ENCODE data around the gene SPATA12.

The SPATA12 gene

DNA sequence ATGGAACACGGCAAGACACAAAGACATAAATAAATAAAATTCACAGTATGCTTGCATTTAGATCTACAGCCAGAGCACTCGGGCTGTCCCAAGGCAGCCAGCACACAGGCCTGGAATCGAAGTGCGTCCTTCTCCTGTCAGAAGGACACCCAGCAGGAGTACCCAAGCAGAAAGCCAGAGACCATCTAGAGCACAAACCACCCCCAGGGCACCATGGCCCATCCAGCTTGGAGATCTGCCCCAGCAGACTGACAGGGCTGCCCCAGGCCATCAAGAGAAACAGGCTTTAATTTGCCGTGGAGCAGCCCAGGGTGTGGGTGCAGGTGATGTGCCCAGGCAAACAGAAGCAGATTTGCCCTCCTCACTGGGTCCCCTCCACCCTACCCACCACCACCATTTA, 7.8 kb upstream of the SPATA12 start:
- no peak for DNase-seq (ENCODE audit: low spot score)

DNA sequence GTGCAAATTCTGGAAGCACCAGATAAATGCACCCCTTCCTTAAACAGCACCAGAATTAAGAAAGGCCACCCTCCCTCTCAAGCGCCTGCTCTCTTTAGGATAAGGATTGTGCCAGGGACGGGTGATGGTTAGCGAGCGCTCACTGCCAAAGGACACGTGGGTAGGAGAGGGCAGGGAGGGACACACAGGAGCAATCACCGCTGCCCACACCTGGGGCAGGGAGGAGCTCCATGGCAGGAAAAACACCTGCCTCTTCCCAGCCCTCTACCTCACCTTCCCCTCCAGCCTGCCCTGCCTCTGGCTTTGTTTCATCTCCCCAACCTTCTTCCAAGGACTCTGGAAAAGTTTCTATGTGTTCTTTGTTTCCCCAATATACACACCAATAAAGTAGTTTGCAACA, 7.3 kb upstream of the SPATA12 start:
- DNase-seq (ENCODE audit: low spot score) = no peak

DNA sequence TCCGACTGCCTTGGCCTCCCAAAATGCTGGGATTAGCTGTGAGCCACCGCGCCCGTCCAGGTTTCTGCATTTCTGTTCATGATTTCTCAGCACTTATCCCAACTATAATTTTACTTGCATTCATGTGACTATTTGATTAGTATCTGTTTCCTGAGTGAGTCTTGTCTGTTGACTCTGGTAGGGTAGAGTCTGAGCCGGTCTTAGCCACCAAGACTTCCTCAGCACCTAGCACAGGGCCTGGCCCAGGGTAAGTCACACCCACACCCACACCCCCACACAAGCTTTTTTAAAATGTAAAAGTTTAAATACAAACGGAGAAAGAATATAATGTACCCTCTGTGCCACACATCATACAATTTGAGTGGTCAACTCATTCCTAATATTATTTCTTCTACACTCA, 3.1 kb upstream of the SPATA12 start:
- no peak for DNase-seq (ENCODE audit: low spot score)

DNA sequence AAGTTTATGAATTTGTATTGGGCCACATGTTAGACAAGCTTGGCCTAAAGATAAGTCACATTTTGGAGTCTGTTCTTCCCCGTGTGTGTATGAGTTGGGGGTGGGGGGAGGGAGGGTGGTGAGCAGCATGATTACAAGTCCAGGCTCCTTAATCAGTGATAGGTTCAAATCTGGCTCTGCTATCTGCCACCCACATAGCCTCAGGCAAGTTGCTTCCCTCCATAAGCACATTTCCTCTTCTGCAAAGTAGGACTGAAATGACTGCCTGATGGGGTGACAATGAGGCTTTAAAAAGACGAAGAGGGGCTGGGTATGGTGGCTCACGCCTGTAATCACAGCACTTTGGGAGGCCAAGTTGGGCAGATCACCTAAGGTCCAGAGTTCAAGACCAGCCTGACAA, 1.1 kb upstream of the SPATA12 start:
- no peak for DNase-seq (ENCODE audit: low spot score)

DNA sequence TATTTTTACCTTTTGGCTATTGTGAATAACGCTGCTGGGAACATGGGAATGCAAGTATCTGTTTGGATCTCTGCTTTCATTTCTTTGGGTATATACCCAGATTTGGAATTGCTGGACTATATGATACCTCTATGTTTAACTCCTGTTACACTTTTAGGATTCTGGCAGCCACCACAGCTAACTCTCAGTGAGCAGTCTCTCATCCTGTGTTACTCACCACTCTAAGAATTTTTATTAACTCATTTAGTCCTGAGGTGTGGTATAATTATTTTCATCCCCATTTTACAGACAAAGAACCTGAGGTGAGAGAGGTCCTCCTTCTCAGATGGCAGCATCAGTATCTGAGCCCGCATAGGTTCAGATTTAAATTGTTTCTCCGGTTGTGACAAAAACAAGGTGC, 1.1 kb downstream of the SPATA12 start:
- DNase-seq (ENCODE audit: low spot score) = no peak

DNA sequence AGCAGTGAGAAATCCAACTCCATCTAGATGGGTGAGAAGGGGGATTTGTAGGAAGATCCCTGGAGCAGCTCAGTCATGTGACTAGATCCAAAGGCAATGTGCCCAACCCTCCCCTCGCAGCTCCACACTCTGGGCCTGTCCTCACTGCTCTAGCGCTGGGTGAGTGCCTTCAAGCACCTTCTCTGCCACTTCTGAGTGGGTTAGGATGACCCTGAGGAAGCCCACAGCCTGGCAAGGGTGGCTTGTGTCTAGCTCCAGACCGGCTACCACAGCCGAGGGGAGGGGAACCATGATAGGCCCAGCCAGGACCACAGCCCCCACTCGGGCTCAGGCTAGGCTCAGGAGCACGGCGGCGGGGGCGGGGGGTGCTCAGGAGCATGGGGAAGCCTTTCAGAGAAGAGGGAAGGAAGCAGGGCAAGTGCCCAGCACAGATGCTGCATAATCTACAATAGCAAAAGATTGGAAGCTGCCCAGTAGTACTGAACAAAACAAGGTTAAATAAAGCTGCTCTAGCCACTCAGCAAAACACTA, 1.7 kb downstream of the SPATA12 start:
- no peak for DNase-seq (ENCODE audit: low spot score)

DNA sequence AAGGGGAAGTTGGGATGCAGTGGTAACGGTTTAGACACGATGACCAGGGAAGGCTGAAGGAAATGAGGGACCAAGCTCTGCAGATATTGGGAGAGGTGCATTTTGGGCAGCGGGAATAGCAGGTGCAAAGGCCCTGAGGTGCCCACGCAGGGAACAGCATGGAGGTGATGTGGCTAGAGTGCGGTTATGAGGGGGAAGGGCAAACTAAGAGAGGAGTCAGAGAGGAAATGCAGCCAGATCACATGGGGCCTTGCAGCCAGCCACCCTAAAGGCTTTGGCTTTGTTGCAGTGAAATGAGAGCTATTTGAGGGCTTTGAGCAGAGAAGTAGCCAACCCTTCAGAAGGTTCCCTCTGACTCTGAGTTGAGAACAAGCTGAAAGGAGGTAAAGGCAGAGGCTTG, 2.6 kb downstream of the SPATA12 start:
- DNase-seq (ENCODE audit: low spot score) = no peak

DNA sequence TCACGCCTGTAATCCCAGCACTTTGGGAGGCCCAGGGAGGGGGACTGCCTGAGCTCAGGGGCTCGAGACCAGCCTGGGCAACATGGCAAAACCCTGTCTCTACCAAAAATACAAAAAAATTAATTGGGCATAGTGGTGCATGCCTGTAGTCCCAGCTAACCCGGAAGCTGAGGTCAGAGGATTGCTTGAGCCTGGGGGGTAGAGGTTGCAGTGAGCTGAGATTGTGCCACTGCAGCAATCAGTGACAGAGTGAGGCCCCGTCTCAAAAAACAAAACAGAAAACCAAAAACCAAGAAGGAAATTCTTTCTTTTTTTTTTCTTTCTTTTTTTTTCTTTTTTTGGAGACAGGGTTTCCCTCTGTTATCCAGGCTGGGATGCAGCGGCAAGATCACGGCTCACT, 3.5 kb downstream of the SPATA12 start:
- no peak for DNase-seq (ENCODE audit: low spot score)

DNA sequence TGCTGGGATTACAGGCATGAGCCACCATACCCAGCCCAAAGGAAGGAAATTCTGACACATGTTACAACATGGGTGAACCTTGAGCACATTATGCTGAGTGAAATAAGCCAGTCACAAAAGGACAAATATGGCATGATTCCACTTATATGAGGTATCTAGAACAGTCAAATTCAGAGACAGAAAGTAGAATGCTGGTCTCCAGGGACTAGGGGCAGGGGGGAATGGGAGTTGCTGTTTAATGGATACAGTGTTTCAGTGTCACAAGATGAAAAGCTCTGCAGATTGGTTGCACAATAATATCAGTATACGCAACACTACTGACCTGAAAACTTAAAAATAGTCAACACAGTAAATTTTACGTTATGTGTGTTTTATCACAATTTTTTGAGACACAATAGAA, 4.1 kb downstream of the SPATA12 start:
- DNase-seq (ENCODE audit: low spot score) = no peak

DNA sequence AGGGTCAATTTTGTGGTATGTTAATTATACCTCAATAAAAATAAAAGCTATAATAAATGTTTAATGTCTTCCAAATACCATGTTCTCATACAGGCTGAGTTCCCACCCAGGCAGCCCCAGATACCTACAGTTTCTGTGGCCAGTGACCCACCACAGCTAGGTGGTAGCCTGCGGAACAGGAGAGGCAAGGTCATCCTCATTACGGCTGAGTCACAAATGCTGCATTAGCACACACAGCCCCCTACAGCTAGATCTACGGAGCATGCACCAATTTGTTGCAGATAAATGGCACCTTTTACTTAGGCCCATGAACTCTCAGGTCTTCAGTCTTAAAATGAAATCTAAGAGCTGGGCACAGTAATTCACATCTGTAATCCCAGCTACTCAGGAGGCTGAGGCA, 5.1 kb downstream of the SPATA12 start:
- DNase-seq (ENCODE audit: low spot score) = no peak

DNA sequence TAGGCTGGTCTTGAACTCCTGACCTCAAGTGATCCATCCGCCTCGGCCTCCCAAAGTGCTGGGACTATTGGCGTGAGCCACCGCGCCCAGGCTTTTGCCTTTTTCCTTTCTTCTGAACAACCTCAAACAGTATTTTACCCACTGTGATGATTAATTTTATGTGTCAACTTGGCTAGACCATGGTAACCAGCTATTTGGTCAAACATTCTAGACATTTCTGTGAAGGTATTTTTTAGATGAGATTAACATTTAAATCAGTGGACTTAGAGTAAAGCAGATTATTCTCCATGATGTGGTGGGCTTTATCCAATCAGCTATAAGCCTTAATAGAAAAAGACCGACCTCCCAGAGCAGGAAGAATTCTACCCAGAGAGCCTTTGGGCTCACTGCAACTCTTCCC, 6.0 kb downstream of the SPATA12 start:
- no peak for DNase-seq (ENCODE audit: low spot score)

DNA sequence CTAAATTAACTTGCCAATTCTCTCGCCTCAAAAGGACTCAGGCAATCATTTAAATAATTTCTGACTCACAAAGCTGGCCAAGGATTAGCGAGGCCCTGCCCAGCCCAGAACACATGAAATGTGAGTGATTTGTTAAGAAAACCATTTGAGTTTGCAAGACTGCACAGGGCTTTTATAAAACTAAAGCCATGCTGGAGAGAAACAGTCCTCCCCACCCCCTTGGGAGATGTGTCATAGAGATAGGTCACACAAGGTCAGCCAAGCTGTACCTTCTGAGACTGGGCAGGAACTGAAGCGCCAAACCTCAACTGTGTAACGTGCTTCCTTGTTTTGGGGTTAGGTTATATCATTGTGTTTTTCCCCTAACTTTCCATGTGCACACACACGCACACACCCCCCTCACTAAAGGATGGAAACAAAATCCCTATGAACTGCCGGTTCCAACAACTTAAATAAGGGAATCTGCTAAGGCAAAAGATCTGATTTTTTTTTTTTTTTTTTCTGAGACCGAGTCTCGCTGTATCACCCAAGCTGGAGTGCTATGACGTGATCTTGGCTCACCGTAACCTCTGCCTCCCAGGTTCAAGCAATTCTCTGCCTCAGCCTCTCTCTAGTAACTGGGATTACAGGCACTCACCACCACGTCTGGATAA, 8.1 kb downstream of the SPATA12 start:
- DNase-seq (ENCODE audit: low spot score) = no peak

DNA sequence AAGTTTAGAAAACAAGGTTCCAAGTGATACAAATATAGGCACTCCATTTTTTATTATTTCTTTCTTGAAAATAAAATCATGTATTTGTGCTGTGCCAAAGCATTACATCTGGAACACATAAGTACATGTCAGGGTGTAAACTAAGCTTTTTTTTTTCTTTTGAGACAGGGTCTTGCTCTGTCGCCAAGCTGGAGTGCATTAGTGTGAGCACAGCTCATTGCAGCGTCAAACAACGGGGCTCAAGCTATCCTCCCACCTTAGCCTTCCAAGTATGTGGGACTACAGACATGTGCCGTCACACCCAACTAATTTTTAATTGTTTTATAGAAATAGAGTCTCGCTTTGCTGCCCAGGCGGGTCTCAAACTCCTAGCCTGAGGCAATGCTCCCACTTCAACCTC, 9.0 kb downstream of the SPATA12 start:
- DNase-seq (ENCODE audit: low spot score) = no peak

DNA sequence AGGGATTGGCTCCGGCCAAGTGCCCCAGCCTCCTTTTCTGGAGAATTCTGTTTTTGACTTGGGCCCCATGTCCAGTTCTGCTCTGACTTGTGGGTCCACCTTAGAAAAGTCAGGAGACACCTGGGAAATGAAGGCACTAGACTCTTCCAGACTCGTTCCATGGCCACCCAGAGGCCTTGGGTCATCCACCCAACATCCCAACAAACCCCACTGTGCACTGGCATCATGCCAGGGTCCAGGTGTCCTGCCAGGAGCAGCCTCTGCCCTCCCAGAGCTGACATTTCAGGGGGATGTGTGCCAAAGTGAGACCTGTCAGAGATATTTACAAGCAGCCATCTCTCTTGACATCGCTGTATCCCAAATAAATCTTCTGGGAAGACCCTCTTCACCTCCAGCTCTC, 13.2 kb downstream of the SPATA12 start:
- no peak for DNase-seq (ENCODE audit: low spot score)

DNA sequence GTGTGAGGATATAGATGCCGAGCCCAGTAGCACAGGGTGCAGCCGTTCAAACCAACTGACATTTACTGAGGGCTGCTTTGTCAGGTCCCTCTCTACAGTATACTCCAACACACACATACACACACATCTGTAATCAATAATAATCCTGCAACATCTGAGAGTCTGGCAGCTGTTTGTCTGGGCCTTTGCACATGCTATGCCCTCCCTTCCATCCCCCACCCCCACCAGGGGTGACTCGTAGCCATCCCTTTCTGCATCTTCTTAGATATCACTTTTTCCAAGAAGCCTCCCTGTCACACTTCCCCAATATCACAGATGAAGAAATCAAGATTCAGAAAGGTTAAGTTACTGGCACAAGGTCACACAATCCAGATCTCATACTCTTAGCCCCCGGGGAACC, 13.7 kb downstream of the SPATA12 start:
- no peak for DNase-seq (ENCODE audit: low spot score)

DNA sequence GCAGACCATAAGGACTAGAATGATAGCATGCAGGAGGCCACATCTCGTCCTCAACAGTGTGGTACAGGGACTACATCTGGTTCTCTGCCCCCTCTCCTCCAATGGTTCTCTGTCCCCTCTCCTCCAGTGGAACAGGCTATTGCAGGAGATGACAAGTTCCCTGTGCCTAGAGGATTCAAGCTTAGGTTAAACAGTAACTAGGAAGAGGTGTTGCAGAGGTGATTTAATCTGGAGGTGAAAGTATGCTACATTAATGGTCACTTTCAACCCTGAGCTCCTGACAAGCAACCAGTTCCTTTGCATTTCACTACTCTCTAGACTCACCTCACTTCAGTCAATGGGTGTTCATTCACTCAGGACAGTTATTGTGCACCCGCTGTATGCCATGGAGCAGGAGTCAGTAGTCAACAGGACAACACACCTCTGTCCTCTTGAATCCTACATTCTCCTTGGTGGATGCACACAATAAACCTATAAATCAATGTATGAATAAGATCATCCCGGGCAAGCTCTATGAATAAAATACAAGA, 16.0 kb downstream of the SPATA12 start:
- no peak for DNase-seq (ENCODE audit: low spot score)

DNA sequence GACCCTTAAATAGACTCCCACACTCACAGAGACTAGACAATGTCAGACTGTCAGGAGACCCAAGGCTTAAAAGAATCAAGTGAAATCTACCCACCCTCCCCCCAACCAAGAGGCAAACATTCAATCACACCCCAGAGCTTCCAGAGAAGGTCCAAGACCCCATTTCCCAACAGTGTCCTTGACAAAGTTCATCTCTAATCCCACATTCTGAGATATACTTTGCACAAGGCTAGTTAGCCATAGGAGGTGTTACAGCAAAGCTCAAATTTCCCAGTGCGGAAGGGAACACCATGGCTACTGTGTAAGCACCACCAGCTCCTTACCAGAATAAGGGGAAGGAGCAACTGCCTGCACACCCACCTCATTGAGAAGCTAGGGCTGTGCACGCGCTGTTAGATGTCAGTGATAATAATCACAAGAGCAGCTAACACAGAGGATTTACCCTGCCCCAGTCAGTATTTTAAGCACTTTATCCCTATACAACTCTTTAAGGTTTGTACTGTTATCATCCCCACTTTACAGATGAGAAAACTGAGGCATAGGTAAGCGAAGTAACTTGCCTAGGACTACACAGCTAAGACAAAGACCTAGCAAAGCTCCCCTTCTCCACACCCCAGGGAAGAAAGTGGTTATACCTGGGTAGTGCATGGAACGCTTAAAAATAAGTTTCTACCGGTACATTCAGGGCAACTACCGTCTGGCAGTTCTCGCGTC, 17.3 kb downstream of the SPATA12 start:
- DNase-seq (ENCODE audit: low spot score) = no peak

DNA sequence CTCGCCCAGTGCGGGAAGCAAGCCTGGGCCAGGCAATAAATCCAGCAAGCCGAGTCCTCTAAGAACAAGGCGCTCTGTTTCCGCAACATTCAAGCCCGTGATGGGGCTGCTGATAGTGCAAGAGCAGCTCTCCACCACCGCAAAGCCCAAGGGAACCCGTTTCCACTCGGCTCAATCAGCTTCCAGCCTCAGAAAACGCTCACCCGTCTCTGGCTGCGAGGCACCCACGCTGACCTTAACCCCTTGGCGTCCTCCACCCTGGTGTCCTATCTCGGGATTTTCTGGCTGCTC, 17.8 kb downstream of the SPATA12 start:
- peak; percentile 41 for DNase-seq (ENCODE audit: low spot score)

DNA sequence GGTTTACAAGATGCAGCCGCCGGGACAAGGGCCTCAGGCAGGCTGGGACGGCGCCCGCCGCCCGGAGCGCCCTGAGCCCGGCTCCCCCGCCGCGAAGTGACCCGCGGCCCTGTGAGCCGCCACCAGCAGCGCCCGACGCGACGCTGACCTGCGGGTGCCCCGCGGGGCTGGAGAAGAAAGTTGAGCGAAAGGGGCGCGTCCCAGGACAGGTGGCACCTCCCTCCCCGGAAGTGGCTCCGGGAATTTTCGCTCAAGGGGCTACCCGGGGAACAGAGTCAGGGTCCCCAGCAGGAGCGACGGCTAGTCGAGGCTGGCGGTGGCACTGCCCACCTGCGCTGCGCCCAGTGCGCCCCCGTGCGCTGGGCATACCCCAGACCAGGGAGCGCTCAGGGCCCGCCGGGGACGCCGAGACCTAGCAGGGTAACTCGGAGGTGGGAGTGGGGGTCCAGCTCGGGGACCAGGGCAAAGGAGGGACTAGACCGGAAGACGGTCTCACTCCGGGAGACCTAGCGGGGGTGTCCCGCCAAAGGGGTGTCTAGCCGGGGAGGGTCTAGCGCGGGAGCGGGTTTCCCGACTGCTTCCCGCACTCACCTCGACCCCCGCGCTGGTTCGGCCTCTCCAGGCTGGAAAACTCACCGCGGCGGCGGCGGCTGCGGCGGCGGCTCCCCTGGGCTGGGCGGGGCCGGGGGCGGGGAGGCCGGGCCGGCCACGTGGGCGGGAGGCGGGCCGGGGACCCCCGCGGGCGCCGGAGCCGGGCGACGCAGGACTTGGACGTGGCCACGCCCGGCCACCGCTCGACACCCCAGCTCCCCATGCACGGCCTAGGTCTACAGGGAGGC, 18.4 kb downstream of the SPATA12 start:
- DNase-seq (ENCODE audit: low spot score) = peak; percentile 95

DNA sequence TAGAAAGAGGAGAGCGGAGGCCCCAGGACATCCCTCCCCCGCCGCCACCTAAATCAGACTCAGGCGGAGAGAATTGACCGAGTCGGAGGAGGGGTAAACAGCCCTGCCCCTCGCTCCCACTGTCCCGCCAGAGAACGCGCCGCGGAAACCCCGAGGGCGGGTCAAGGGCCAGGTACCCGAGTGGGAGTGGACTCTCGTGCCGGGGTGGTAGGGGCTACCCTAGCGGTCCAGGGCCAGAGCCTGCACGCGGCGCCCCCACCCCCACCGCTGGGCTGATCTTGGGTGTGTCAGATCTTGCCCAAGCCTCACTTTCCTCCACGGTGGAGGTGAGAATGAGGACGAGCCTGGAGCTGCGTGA, 19.0 kb downstream of the SPATA12 start:
- DNase-seq (ENCODE audit: low spot score) = no peak

DNA sequence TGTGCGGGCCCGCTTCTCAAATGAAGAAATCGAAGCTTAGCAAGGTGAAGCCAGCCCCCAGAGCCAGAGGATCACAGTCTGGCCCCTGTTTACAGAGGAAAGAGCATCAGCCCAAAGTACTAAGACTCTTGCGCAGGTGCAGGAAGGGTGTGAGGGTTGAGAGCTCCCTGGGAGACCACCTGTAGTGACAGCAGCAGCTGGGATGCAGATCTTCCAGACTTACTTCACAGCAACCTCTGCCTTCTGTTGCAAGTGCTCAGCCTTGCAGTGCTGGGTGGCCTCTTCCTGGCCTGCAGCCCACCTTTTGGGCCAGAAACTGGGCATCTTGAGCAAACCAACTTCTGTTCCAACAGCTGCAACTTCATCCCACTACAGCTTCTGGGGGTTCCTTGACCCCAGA, 19.7 kb downstream of the SPATA12 start:
- DNase-seq (ENCODE audit: low spot score) = peak; percentile 29

DNA sequence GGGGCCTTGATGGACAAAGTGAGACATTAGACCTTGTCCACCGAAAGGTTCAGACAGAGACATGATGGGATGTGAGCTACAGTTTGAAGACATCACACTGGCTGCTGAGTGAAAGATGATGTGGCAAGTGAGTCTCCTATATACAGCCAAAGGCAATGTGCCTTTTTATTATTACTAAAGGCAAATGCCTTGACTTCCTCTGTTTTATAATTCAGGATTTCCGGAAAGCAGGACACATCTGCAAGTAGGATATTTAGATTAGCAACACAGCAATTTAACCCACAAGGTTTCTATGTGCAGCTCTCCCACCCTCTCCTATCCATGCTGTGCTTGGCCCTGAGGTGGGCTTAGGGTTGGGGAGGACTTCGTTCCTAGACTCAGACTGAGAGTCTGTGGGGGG, 20.7 kb downstream of the SPATA12 start:
- DNase-seq (ENCODE audit: low spot score) = no peak

DNA sequence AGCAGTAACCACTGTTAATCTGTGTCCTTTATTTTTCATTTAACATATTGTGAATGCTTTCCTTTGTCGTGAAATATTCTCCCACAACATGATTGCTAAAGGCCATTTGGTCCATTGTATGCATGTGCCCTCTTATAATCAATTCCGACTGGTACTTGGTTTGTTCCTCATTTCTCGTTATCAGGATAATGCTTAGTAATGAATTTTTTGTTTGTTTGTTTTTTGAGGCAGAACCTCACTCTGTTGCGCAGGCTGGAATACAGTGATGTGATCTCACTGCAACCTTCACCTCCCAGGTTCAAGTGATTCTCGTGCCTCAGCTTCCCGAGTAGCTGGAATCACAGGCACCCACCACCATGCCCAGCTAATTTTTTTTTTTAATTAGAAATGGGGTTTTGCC, 22.0 kb downstream of the SPATA12 start:
- DNase-seq (ENCODE audit: low spot score) = no peak
